Measurements from ENCODE around the gene SPECC1. TPM values are rescaled to one million over a fixed set of nuclear protein-coding genes. Genes with fewer than 3 reads are reported as not detected.

SPECC1 gene
- total and polyA plus RNA-seq, 10 of the 15 experiments (the other 5 are each of a cell fraction or from before 2014, with no cell fraction given): 6.4 to 40.6 (median 23.9) TPM

- no peak for TF ChIP-seq ZNF687 (IDR thresholded peaks at IDR 0.05)
- no peak for TF ChIP-seq BCL11A (IDR thresholded peaks at IDR 0.05; ENCODE audit: low read depth, low read length)
- no peak for TF ChIP-seq ESRRA (IDR thresholded peaks at IDR 0.05; ENCODE audit: low read length)
Measured at GRCh38 chr17:20200016-20200795, 191.0 kb downstream of the SPECC1 start (continued).

- in situ Hi-C loops (cut with MboI) (no loop called here), intact Hi-C loops (cut with micrococcal nuclease; ENCODE audit: unreplicated experiment) (no loop called here)
- ChIA-PET RAD21 (ENCODE audit: unreplicated experiment) (no interaction called here), POLR2A (interaction anchor here (0.7 kb wide), 1 partner anchor 11 kb away, joined by 3 read pairs; no protein-coding TSS in a partner anchor), SMC1A (ENCODE audit: uncharacterized antibody, unreplicated experiment) (no interaction called here), CTCF (interaction anchor here (0.9 kb wide), 1 partner anchor 11 kb away, joined by 3 read pairs; no protein-coding TSS in a partner anchor)
- FAIRE-seq: no peak
- Histone ChIP-seq H3K9me3 (replicated peaks; ENCODE audit: control insufficient read depth, insufficient read depth, low read length) (no peaks in the 10 kb centered on the region; the same call in 2 of the 3 replicates), H3K4me1 (ENCODE audit: control insufficient read depth, insufficient read depth, low read length) (peaks cover 17% of the 10 kb centered on the region), H3K27me3 (replicated peaks in 1 of 2; ENCODE audit: control insufficient read depth in 2 of 2, insufficient read depth in 2 of 2, low read length in 1 of 2) (no peaks in the 10 kb centered on the region), H3K4me3 (no peak overlapping the region), H3K9ac (ENCODE audit: control insufficient read depth, insufficient read depth, low read length) (no peak overlapping the region), H4K20me1 (ENCODE audit: control insufficient read depth, insufficient read depth) (no peaks in the 10 kb centered on the region), H3K27ac (ENCODE audit: control insufficient read depth, insufficient read depth) (no peak overlapping the region), H2AFZ (ENCODE audit: control insufficient read depth, low read depth, low read length) (no peak overlapping the region), H3K4me2 (ENCODE audit: control insufficient read depth, insufficient read depth) (no peak overlapping the region), H3K36me3 (ENCODE audit: control insufficient read depth in 2 of 2, insufficient read depth in 2 of 2, low read length in 1 of 2) (no peaks in the 10 kb centered on the region; a peak in 1 of 4 replicates), H3K79me2 (ENCODE audit: control insufficient read depth, insufficient read depth, low read length) (no peaks in the 10 kb centered on the region)
- no peak for ATAC-seq
- TF ChIP-seq REST (IDR thresholded peaks at IDR 0.05; ENCODE audit: low read depth, low read length): no peak
- no peak for TF ChIP-seq SMC3 (IDR thresholded peaks at IDR 0.05; ENCODE audit: borderline replicate concordance, low read length)
- no peak for TF ChIP-seq NFIC (IDR thresholded peaks at IDR 0.05; ENCODE audit: low read depth, low read length)
- TF ChIP-seq TBL1XR1 (IDR thresholded peaks at IDR 0.05; ENCODE audit: low read depth, low read length): no peak
- TF ChIP-seq BCLAF1 (IDR thresholded peaks at IDR 0.05): no peak
- no peak for TF ChIP-seq ASH2L (IDR thresholded peaks at IDR 0.05; ENCODE audit: borderline replicate concordance, low read depth)
- TF ChIP-seq FOXK2 (IDR thresholded peaks at IDR 0.05): no peak
- DNase-seq (ENCODE audit: low read depth, low spot score): no peak
- WGBS (ENCODE audit: insufficient coverage, insufficient replicate concordance, low lambda C conversion rate, missing lambda C conversion rate): 95% methylated on average over 10 of the region's 10 CpGs
- no TSS peak for BruUV-seq (replicated peaks)
Measured at GRCh38 chr17:20200865-20201458, 191.8 kb downstream of the SPECC1 start.
